SU-DHL-6 (cell line): ENCODE data around the gene CYP4A22.
"Not testable (repeated sequence)": the region's sequence is repeated elsewhere in the genome, so short reads cannot be mapped to it uniquely, and the experiment has no call there.

ENCODE experiments used
- H2AFZ ChIP-seq: fragments of 200-600 bp; sonication (generic); 2 replicates; pipeline ENCODE4 v1.6.1; 2014; ENCODE audit warnings: low read depth, mild to moderate bottlenecking, moderate library complexity, mixed read lengths, antibody characterized with exemption, low read length; ENCODE audit not compliant: severe bottlenecking
- H3F3A ChIP-seq: fragments of 200-600 bp; shearing (Covaris generic); 2 replicates; pipeline ENCODE4 v1.6.0; 2016; ENCODE audit warnings: antibody characterized with exemption, mild to moderate bottlenecking; ENCODE audit not compliant: insufficient read depth
- H3K27ac ChIP-seq: fragments of 200-600 bp; sonication (generic); 2 replicates; pipeline ENCODE4 v1.5.1; 2016; ENCODE audit warnings: low read depth, mild to moderate bottlenecking, low read length, moderate library complexity, mixed read lengths
- H3K27me3 ChIP-seq: fragments of 200-600 bp; sonication (generic), shearing (Covaris generic); 2 replicates; pipeline ENCODE4 v1.6.0; 2014; ENCODE audit warnings: mild to moderate bottlenecking, low read length
- H3K36me3 ChIP-seq: fragments of 200-600 bp; sonication (generic); 2 replicates; pipeline ENCODE4 v1.6.1; 2014; ENCODE audit warnings: mild to moderate bottlenecking, low read length, mixed read lengths
- H3K4me2 ChIP-seq: fragments of 300-600, 200-600 bp; shearing (Covaris generic), sonication (generic); 2 replicates; pipeline ENCODE4 v1.6.0; 2014; ENCODE audit warnings: low read length, low read depth, mild to moderate bottlenecking; ENCODE audit not compliant: poor library complexity, severe bottlenecking
- H3K4me3 ChIP-seq: fragments of 200-600 bp; sonication (generic); 2 replicates; pipeline ENCODE4 v1.5.1; 2014; ENCODE audit warnings: antibody characterized with exemption, low read length, mild to moderate bottlenecking, mixed read lengths; ENCODE audit not compliant: insufficient read depth, poor library complexity, severe bottlenecking
- H3K79me2 ChIP-seq: fragments of 200-600 bp; sonication (generic); 2 replicates; pipeline ENCODE4 v1.6.1; 2014; ENCODE audit warnings: mild to moderate bottlenecking, low read length, moderate library complexity; ENCODE audit not compliant: insufficient read depth
- H3K9ac ChIP-seq: fragments of 200-600 bp; sonication (generic); 2 replicates; pipeline ENCODE4 v1.7.0; 2014; ENCODE audit warnings: mild to moderate bottlenecking, low read length
- H3K9me2 ChIP-seq: fragments of 200-600 bp; sonication (generic); replicated peaks from 2 replicates; pipeline ENCODE4 v1.6.1; 2014; ENCODE audit warnings: low read length; ENCODE audit not compliant: insufficient read depth
- H3K9me3 ChIP-seq: fragments of 200-600 bp; sonication (generic); 2 replicates; pipeline ENCODE4 v1.6.1; 2014; ENCODE audit warnings: low read length, mixed read lengths; ENCODE audit not compliant: insufficient read depth
- H4K20me1 ChIP-seq: fragments of 200-600 bp; sonication (generic); 2 replicates; pipeline ENCODE4 v1.6.1; 2014; ENCODE audit warnings: low read depth, mild to moderate bottlenecking, antibody characterized with exemption, low read length, moderate library complexity, mixed read lengths
- CTCF ChIP-seq: fragments of 200-600 bp; sonication (generic); IDR thresholded peaks from one replicate; pipeline ENCODE4 v1.5.1; 2017; ENCODE audit warnings: antibody characterized with exemption, mild to moderate bottlenecking, low read length, moderate library complexity; ENCODE audit not compliant: insufficient read depth, poor library complexity, severe bottlenecking
- EZH2phosphoT487 ChIP-seq: fragments of 200-600 bp; sonication (generic), shearing (Covaris generic); conservative IDR thresholded peaks from 2 replicates; pipeline ENCODE4 v1.6.1; 2018; ENCODE audit warnings: mild to moderate bottlenecking, antibody characterized with exemption, low read length, moderate library complexity, mixed read lengths

The CYP4A22 gene

GRCh38 chr1:47128221-47128620 is 9.0 kb upstream of the CYP4A22 start:
- Histone ChIP-seq H3K9me3 (no peaks in the 10 kb centered on the region), H3K36me3 (no peaks in the 10 kb centered on the region), H3K9ac (no peak overlapping the region), H4K20me1 (no peaks in the 10 kb centered on the region), H3K4me3 (no peak overlapping the region), H3K27me3 (no peaks in the 10 kb centered on the region), H2AFZ (no peak overlapping the region), H3F3A (no peaks in the 10 kb centered on the region), H3K9me2 (no peaks in the 10 kb centered on the region), H3K4me2 (no peak overlapping the region), H3K79me2 (no peaks in the 10 kb centered on the region), H3K27ac (no peak overlapping the region)
- no peak for TF ChIP-seq EZH2phosphoT487
- TF ChIP-seq CTCF: no peak

- H3K4me2 ChIP-seq, H3K9me3 ChIP-seq, H3K27me3 ChIP-seq, H3K4me3 ChIP-seq, H3K9ac ChIP-seq, H3K79me2 ChIP-seq, H3K36me3 ChIP-seq, H3K9me2 ChIP-seq, H4K20me1 ChIP-seq, H3F3A ChIP-seq, H2AFZ ChIP-seq, H3K27ac ChIP-seq: not testable (repeated sequence)
Measured at GRCh38 chr1:47128854-47129253, 8.4 kb upstream of the CYP4A22 start.

- not testable (repeated sequence) for H3K79me2 ChIP-seq, H3K27me3 ChIP-seq, H3K9me3 ChIP-seq, H2AFZ ChIP-seq, H3K27ac ChIP-seq, H3K4me2 ChIP-seq, H3F3A ChIP-seq, H3K9me2 ChIP-seq, H3K9ac ChIP-seq, H4K20me1 ChIP-seq, H3K4me3 ChIP-seq, H3K36me3 ChIP-seq
Measured at GRCh38 chr1:47129489-47130230, 7.6 kb upstream of the CYP4A22 start.

- H3K27ac ChIP-seq, H3K36me3 ChIP-seq, H3K9me3 ChIP-seq, H3K4me2 ChIP-seq, H3K9ac ChIP-seq, H3F3A ChIP-seq, H3K79me2 ChIP-seq, H3K4me3 ChIP-seq, H3K9me2 ChIP-seq, H4K20me1 ChIP-seq, H3K27me3 ChIP-seq, H2AFZ ChIP-seq: not testable (repeated sequence)
Measured at GRCh38 chr1:47132665-47133064, 4.6 kb upstream of the CYP4A22 start.

- Histone ChIP-seq H3K27ac (no peak overlapping the region), H3K27me3 (no peaks in the 10 kb centered on the region), H3F3A (no peaks in the 10 kb centered on the region), H3K36me3 (no peaks in the 10 kb centered on the region), H3K9me2 (no peaks in the 10 kb centered on the region), H3K9me3 (no peaks in the 10 kb centered on the region), H3K4me2 (no peak overlapping the region), H4K20me1 (no peaks in the 10 kb centered on the region), H3K79me2 (no peaks in the 10 kb centered on the region), H3K4me3 (no peak overlapping the region), H2AFZ (no peak overlapping the region), H3K9ac (no peak overlapping the region)
- TF ChIP-seq EZH2phosphoT487 (no peak), CTCF (no peak)
Measured at GRCh38 chr1:47137925-47138615, 829 bp downstream of the CYP4A22 start.

GRCh38 chr1:47140358-47140757 is 3.1 kb downstream of the CYP4A22 start:
- not testable (repeated sequence) for H3K27me3 ChIP-seq, H3K4me3 ChIP-seq, H3K9me2 ChIP-seq, H3K79me2 ChIP-seq, H3K36me3 ChIP-seq, H3F3A ChIP-seq, H2AFZ ChIP-seq, H3K9ac ChIP-seq, H3K9me3 ChIP-seq, H3K4me2 ChIP-seq, H4K20me1 ChIP-seq, H3K27ac ChIP-seq
